ENCODE measurements around the gene SYT6. TPM values are rescaled to one million over a fixed set of nuclear protein-coding genes. Genes with fewer than 3 reads are reported as not detected.

Gene SYT6
- total RNA-seq, 1 experiment from 2014 or later: 54.2 TPM

DNA sequence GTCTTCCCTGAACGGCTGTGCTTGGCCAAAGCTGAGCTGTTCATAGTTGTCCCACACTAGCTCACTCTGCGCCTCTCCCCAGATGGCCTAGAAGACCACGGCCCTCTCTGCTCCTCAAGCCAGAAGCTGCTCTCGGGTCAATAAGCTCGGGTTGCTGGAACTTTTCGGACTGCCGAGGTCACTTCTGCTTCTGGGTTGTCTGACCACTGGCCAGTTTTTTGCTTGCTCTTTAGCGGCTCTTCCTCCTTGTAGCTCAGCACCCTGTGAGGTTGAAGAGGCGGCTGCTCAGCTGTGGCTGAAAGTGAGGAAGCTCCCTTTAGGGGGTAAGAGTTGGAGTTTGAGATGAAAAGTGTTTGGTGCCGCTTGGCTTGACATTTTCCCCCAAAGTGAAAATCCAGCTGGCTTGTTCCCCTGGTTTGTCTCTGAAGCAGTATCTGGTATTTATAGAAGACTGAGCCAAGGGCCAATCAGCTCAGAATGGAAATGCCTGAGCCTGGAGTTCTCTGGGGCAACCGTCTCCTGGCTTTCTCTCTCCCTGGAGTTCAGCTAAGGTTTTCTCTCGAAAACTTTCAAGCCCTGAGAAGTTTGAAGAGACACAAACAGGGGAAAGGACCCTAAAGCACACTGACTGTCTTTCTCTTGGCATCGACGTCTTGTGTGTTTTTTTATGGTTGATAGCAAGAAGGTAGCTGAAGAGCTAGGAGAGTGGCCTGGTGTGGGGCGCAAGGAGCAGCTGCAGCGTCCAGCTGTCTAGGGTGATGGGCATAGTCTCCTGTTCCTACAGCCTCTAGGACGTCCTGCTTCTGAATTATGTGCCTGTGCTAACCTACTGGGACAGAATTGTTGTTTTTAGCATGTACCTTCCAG, 72.0 kb downstream of the SYT6 start:
- Mint-ChIP-seq H3K27me3 (ENCODE audit: low read depth) (peaks cover 21% of the 10 kb centered on the region), H3K4me1 (peaks cover 76% of the 10 kb centered on the region), H3K4me3 (no peak overlapping the region), H3K36me3 (peaks cover 25% of the 10 kb centered on the region), H3K9me3 (peaks cover 11% of the 10 kb centered on the region), H3K27ac (no peak overlapping the region)
- DNase-seq (ENCODE audit: low spot score): no peak
- ChIA-PET CTCF (interaction anchor here (0.7 to 2.4 kb wide), 11 partner anchors 24 to 201 kb away, joined by 3 to 9 read pairs (median 4); partner anchors contain the start of gene OLFML3), POLR2A (interaction anchor here (1.1 kb wide), 1 partner anchor 47 kb away, joined by 4 read pairs; no protein-coding TSS in a partner anchor)
- no peak for ATAC-seq
- TF ChIP-seq, protein P1, sequence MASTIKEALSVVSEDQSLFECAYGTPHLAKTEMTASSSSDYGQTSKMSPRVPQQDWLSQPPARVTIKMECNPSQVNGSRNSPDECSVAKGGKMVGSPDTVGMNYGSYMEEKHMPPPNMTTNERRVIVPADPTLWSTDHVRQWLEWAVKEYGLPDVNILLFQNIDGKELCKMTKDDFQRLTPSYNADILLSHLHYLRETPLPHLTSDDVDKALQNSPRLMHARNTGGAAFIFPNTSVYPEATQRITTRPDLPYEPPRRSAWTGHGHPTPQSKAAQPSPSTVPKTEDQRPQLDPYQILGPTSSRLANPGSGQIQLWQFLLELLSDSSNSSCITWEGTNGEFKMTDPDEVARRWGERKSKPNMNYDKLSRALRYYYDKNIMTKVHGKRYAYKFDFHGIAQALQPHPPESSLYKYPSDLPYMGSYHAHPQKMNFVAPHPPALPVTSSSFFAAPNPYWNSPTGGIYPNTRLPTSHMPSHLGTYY (CRISPR knock-in tag; IDR thresholded peaks at IDR 0.05): no peak
- TF ChIP-seq MYBL2 (CRISPR knock-in tag; IDR thresholded peaks at IDR 0.05) (no peak), TEAD1 (CRISPR knock-in tag; IDR thresholded peaks at IDR 0.05) (no peak), MXD4 (CRISPR knock-in tag; IDR thresholded peaks at IDR 0.05; ENCODE audit: borderline replicate concordance) (no peak)
- TF ChIP-seq, protein P2, sequence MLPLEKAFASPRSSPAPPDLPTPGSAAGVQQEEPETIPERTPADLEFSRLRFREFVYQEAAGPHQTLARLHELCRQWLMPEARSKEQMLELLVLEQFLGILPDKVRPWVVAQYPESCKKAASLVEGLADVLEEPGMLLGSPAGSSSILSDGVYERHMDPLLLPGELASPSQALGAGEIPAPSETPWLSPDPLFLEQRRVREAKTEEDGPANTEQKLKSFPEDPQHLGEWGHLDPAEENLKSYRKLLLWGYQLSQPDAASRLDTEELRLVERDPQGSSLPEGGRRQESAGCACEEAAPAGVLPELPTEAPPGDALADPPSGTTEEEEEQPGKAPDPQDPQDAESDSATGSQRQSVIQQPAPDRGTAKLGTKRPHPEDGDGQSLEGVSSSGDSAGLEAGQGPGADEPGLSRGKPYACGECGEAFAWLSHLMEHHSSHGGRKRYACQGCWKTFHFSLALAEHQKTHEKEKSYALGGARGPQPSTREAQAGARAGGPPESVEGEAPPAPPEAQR (CRISPR knock-in tag; IDR thresholded peaks at IDR 0.05): no peak

DNA sequence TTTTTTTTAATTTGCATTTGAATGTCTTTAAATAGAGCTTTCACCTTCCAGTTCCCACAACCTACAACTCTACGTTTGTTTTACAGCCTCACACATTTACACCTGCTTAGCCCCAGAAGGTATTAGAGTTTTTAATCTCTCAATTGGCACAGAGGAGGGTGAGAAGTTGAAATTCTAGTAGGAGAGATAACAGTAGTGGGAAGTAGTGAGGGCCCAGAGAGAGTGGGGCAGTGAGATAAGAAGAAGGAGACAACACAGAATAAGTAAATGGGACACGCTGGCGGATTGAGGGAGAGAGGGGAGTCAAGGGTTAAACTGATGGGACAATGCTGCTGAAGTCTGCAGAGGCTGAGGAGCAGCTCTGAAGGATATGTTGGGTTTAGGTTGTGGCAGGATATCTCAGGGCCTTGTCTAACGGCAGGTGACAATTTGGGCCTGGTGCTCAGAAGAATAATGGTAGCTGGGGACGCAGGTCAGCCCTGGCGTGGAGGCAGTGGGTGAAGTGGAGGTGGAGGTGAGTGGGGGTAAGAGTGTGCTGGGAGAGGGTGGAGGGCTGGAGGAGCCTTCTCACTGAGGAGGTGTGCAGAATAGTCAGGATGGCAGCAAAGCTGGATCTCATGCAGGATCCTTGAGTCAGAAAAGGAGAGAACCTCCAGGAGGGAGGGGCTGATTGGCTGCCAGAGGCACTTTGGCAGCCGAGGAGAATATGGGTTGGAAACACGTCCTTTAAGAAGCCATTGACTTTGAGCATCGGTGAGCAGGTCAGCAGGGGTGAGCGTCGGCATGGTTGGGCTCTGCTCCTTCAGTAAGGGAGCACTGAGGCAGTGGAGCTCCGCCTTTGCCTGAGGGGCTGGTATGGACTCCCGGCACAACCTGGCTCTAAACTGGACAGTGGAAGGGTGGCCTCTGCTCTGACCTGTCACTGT, 72.9 kb downstream of the SYT6 start:
- peaks cover 11% of the 10 kb centered on the region for H3K9me3 Mint-ChIP-seq
- H3K4me1 Mint-ChIP-seq: peaks cover 77% of the 10 kb centered on the region
- H3K4me3 Mint-ChIP-seq: no peak overlapping the region
- POLR2A ChIA-PET: interaction anchor here (0.7 to 1.4 kb wide), 3 partner anchors 8 to 81 kb away, joined by 4 to 6 read pairs (median 5); no protein-coding TSS in a partner anchor
- H3K27me3 Mint-ChIP-seq (ENCODE audit: low read depth): peaks cover 21% of the 10 kb centered on the region
- CTCF ChIA-PET: interaction anchor here (0.7 to 2.4 kb wide), 11 partner anchors 8 to 202 kb away, joined by 3 to 9 read pairs (median 4); partner anchors contain the start of gene OLFML3
- ATAC-seq (peak; percentile 5), DNase-seq (ENCODE audit: low spot score) (no peak)
- H3K27ac Mint-ChIP-seq: no peak overlapping the region; the same call in 1 of the 2 replicates
- TF ChIP-seq NR1H2 (CRISPR knock-in tag; IDR thresholded peaks at IDR 0.05): no peak
- TF ChIP-seq, protein P3, sequence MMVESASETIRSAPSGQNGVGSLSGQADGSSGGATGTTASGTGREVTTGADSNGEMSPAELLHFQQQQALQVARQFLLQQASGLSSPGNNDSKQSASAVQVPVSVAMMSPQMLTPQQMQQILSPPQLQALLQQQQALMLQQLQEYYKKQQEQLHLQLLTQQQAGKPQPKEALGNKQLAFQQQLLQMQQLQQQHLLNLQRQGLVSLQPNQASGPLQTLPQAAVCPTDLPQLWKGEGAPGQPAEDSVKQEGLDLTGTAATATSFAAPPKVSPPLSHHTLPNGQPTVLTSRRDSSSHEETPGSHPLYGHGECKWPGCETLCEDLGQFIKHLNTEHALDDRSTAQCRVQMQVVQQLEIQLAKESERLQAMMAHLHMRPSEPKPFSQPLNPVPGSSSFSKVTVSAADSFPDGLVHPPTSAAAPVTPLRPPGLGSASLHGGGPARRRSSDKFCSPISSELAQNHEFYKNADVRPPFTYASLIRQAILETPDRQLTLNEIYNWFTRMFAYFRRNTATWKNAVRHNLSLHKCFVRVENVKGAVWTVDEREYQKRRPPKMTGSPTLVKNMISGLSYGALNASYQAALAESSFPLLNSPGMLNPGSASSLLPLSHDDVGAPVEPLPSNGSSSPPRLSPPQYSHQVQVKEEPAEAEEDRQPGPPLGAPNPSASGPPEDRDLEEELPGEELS (CRISPR knock-in tag; IDR thresholded peaks at IDR 0.05): no peak
- TF ChIP-seq MXD4 (CRISPR knock-in tag; IDR thresholded peaks at IDR 0.05; ENCODE audit: borderline replicate concordance): no peak
- no peak for TF ChIP-seq SMAD3 (CRISPR knock-in tag; IDR thresholded peaks at IDR 0.05; ENCODE audit: borderline replicate concordance)
- TF ChIP-seq SOX15 (CRISPR knock-in tag; IDR thresholded peaks at IDR 0.05): no peak
- H3K36me3 Mint-ChIP-seq: peaks cover 18% of the 10 kb centered on the region

DNA sequence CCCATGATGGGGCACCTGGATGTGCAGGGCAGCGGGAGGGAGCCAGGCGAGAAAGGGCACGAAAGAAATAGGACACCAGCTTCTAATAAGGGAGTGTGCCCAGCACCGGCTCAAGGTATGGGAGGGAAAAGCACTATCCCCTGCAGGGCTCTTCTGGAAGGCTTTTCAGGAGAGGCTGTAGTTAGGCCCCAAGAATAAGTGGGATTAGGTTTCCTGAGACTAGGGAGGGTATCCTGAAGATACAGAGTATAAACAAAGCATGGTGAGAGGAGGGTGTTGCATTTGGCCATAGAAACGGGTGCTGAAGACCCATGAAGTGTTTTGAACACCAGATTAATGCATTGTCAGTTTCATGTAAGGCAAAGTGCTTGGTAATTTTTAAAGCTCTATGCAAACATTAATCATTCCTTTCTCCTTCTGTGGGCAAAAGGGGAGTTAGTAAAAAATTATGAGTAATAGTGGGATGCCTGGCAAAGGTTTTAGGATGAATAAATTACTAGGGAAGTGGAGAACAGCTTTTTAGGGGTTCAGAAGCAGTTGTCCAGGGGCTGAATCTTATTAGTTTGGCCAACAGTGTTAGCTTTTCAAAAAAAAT, 74.0 kb downstream of the SYT6 start:
- DNase-seq (ENCODE audit: low spot score) (no peak), ATAC-seq (peak; percentile 7; the same call in 1 of the 2 replicates)
- Mint-ChIP-seq H3K36me3 (peaks cover 10% of the 10 kb centered on the region), H3K4me3 (no peak overlapping the region), H3K27ac (no peak overlapping the region), H3K9me3 (peaks cover 3% of the 10 kb centered on the region; the same call in 1 of the 2 replicates), H3K27me3 (ENCODE audit: low read depth) (peaks cover 14% of the 10 kb centered on the region), H3K4me1 (peaks cover 88% of the 10 kb centered on the region)
- CTCF ChIA-PET: interaction anchor here (0.7 to 1.3 kb wide), 3 partner anchors 9 to 100 kb away, joined by 3 to 4 read pairs (median 4); partner anchors contain the start of gene OLFML3
- POLR2A ChIA-PET: interaction anchor here (1.4 kb wide), 1 partner anchor 9 kb away, joined by 6 read pairs; no protein-coding TSS in a partner anchor
- TF ChIP-seq, protein P4, sequence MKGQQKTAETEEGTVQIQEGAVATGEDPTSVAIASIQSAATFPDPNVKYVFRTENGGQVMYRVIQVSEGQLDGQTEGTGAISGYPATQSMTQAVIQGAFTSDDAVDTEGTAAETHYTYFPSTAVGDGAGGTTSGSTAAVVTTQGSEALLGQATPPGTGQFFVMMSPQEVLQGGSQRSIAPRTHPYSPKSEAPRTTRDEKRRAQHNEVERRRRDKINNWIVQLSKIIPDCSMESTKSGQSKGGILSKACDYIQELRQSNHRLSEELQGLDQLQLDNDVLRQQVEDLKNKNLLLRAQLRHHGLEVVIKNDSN (CRISPR knock-in tag; IDR thresholded peaks at IDR 0.05): no peak
- TF ChIP-seq, protein P5, sequence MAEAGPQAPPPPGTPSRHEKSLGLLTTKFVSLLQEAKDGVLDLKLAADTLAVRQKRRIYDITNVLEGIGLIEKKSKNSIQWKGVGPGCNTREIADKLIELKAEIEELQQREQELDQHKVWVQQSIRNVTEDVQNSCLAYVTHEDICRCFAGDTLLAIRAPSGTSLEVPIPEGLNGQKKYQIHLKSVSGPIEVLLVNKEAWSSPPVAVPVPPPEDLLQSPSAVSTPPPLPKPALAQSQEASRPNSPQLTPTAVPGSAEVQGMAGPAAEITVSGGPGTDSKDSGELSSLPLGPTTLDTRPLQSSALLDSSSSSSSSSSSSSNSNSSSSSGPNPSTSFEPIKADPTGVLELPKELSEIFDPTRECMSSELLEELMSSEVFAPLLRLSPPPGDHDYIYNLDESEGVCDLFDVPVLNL (CRISPR knock-in tag; IDR thresholded peaks at IDR 0.05; ENCODE audit: borderline replicate concordance, low read depth): no peak
- TF ChIP-seq HMGA2 (CRISPR knock-in tag; IDR thresholded peaks at IDR 0.05) (no peak), FOXK1 (CRISPR knock-in tag; IDR thresholded peaks at IDR 0.05) (no peak), ZNF232 (CRISPR knock-in tag; IDR thresholded peaks at IDR 0.05) (no peak), NR2C2 (CRISPR knock-in tag; IDR thresholded peaks at IDR 0.05) (no peak), ETV6 (CRISPR knock-in tag; IDR thresholded peaks at IDR 0.05) (no peak)
- TF ChIP-seq, protein P6, sequence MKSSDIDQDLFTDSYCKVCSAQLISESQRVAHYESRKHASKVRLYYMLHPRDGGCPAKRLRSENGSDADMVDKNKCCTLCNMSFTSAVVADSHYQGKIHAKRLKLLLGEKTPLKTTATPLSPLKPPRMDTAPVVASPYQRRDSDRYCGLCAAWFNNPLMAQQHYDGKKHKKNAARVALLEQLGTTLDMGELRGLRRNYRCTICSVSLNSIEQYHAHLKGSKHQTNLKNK (CRISPR knock-in tag; IDR thresholded peaks at IDR 0.05): no peak
- TF ChIP-seq, protein P7, sequence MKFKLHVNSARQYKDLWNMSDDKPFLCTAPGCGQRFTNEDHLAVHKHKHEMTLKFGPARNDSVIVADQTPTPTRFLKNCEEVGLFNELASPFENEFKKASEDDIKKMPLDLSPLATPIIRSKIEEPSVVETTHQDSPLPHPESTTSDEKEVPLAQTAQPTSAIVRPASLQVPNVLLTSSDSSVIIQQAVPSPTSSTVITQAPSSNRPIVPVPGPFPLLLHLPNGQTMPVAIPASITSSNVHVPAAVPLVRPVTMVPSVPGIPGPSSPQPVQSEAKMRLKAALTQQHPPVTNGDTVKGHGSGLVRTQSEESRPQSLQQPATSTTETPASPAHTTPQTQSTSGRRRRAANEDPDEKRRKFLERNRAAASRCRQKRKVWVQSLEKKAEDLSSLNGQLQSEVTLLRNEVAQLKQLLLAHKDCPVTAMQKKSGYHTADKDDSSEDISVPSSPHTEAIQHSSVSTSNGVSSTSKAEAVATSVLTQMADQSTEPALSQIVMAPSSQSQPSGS (CRISPR knock-in tag; IDR thresholded peaks at IDR 0.05; ENCODE audit: borderline replicate concordance, low read depth): no peak
